ENCODE results near the gene ARSI. TPM values are rescaled to one million over a fixed set of nuclear protein-coding genes. Genes with fewer than 3 reads are reported as not detected.

The ARSI gene
- total RNA-seq, 2 experiments from 2014 or later, result not detected

DNA sequence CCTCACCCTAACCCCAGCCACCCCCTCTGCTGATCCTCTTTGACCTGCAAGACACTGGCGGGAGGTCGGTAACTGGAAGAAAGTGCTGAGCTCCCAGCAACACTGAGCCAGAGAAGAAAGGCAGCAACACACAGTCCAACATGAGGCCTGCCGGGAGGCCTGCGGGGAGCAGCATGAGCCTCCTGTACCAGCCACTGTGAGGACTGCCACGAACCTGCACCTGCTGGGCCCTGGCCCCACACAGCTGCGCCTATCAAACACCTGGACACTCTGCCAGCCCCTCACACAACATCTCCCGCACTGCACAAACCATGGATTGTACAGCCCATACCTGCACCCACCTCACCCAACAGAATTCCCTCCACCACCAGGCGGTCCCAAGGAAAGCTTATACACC, 31.4 kb downstream of the ARSI start:
- Histone ChIP-seq H3K4me3 (ENCODE audit: low read depth, low read length, poor library complexity, severe bottlenecking) (no peak overlapping the region), H4K20me1 (ENCODE audit: insufficient read depth, low read length) (no peaks in the 10 kb centered on the region), H3K36me3 (ENCODE audit: insufficient read depth, low read length) (no peaks in the 10 kb centered on the region), H3K27ac (ENCODE audit: low read depth, low read length, poor library complexity, severe bottlenecking) (no peak overlapping the region), H3K79me2 (ENCODE audit: insufficient read depth, low read depth, low read length) (no peaks in the 10 kb centered on the region), H3K9me2 (ENCODE audit: insufficient read depth, low read length) (no peaks in the 10 kb centered on the region), H3K4me2 (ENCODE audit: low read length) (no peak overlapping the region), H2AFZ (ENCODE audit: low read length) (no peak overlapping the region), H3K9me3 (ENCODE audit: low read length) (no peaks in the 10 kb centered on the region), H3K4me1 (ENCODE audit: insufficient read depth, low read length, poor library complexity, severe bottlenecking) (no peaks in the 10 kb centered on the region)
- POLR2A ChIA-PET, result interaction anchor here (0.6 kb wide), 1 partner anchor 10 kb away, joined by 3 read pairs; no protein-coding TSS in a partner anchor
- CTCF ChIA-PET (ENCODE audit: unreplicated experiment), result no interaction called here
- intact Hi-C loops (cut with micrococcal nuclease; ENCODE audit: unreplicated experiment), result no loop called here
- DNase-seq (ENCODE audit: low spot score), result no peak
- BruUV-seq (replicated peaks), result no TSS peak
- no peak for TF ChIP-seq EZH2phosphoT487 (IDR thresholded peaks at IDR 0.05; ENCODE audit: borderline replicate concordance, low read depth, low read length)
- TF ChIP-seq, protein P1, sequence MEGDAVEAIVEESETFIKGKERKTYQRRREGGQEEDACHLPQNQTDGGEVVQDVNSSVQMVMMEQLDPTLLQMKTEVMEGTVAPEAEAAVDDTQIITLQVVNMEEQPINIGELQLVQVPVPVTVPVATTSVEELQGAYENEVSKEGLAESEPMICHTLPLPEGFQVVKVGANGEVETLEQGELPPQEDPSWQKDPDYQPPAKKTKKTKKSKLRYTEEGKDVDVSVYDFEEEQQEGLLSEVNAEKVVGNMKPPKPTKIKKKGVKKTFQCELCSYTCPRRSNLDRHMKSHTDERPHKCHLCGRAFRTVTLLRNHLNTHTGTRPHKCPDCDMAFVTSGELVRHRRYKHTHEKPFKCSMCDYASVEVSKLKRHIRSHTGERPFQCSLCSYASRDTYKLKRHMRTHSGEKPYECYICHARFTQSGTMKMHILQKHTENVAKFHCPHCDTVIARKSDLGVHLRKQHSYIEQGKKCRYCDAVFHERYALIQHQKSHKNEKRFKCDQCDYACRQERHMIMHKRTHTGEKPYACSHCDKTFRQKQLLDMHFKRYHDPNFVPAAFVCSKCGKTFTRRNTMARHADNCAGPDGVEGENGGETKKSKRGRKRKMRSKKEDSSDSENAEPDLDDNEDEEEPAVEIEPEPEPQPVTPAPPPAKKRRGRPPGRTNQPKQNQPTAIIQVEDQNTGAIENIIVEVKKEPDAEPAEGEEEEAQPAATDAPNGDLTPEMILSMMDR (conservative IDR thresholded peaks at IDR 0.05; ENCODE audit: low read length), result no peak

DNA sequence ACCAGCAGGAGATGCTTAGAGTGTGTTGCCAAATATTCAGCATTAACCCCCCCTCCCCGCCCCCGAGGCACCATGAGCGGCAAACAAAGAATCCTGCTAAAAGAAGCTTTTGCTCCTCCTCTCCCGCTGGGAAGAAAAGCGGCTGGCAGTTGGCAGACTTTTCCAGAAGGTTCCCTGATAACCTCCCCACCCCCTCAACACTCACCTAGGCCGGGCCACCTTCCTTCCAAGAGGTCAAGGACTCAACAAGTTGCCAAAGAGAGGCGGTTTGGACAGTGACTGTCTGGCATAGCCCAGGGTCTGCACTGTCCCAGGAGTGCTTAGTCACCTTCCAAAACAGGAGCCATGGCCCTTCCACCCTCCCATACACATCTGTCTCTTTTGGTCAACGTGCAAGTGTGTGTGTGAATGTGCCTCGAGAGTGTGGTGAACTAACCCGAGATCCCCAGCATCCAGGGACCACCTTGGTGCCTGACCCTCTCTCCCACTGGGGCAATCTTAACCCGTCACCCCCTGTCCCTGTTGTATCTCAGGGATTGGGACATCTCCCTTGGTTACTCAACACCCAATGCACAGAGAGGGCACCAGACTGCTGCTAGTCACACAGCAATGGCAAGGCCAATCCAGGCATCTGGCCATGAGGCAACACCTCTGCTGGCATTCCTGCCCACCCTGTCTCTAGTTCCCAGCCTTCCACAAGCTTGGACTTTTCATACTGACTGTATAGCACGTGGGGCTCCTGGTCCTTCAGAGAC, 32.0 kb downstream of the ARSI start:
- POLR2A ChIA-PET, result interaction anchor here (1.0 kb wide), 1 partner anchor 38 kb away, joined by 6 read pairs; no protein-coding TSS in a partner anchor
- Histone ChIP-seq H3K4me2 (ENCODE audit: low read length) (no peak overlapping the region), H4K20me1 (ENCODE audit: insufficient read depth, low read length) (no peaks in the 10 kb centered on the region), H3K9me3 (ENCODE audit: low read length) (no peaks in the 10 kb centered on the region), H3K27ac (ENCODE audit: low read depth, low read length, poor library complexity, severe bottlenecking) (no peak overlapping the region), H3K79me2 (ENCODE audit: insufficient read depth, low read depth, low read length) (no peaks in the 10 kb centered on the region), H3K9me2 (ENCODE audit: insufficient read depth, low read length) (no peaks in the 10 kb centered on the region), H3K36me3 (ENCODE audit: insufficient read depth, low read length) (no peaks in the 10 kb centered on the region), H2AFZ (ENCODE audit: low read length) (no peak overlapping the region), H3K4me3 (ENCODE audit: low read depth, low read length, poor library complexity, severe bottlenecking) (no peak overlapping the region), H3K4me1 (ENCODE audit: insufficient read depth, low read length, poor library complexity, severe bottlenecking) (no peaks in the 10 kb centered on the region)
- intact Hi-C loops (cut with micrococcal nuclease; ENCODE audit: unreplicated experiment), result no loop called here
- no peak for DNase-seq (ENCODE audit: low spot score)
- no peak for TF ChIP-seq EZH2phosphoT487 (IDR thresholded peaks at IDR 0.05; ENCODE audit: borderline replicate concordance, low read depth, low read length)
- no TSS peak for BruUV-seq (replicated peaks)
- CTCF ChIA-PET (ENCODE audit: unreplicated experiment), result interaction anchor here (0.6 to 0.9 kb wide), 2 partner anchors 17 to 52 kb away, joined by 3 to 4 read pairs; no protein-coding TSS in a partner anchor

DNA sequence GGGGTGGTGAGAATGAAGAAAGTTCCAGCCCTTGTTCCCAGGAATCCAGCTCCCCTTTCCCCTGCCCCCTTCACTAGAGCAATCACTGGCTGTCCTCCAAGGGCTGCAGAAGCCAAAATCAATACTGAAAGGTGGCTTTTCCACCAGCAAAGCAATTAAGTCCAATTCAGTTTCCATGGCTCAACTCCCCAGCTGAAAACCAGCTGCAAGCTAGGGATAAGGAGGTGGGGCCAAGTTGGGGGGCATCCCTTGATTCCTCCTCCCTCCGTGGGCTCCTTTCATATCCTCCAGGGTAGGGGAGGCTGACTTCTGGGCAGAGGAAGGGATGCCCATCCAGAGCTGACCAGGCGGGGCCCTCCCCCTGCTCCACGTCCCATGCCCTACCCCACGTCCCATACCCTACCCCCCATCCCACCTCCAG, 35.8 kb downstream of the ARSI start:
- Histone ChIP-seq H3K27ac (ENCODE audit: low read depth, low read length, poor library complexity, severe bottlenecking) (no peak overlapping the region), H3K36me3 (ENCODE audit: insufficient read depth, low read length) (no peaks in the 10 kb centered on the region), H4K20me1 (ENCODE audit: insufficient read depth, low read length) (no peaks in the 10 kb centered on the region), H3K79me2 (ENCODE audit: insufficient read depth, low read depth, low read length) (no peaks in the 10 kb centered on the region), H3K4me1 (ENCODE audit: insufficient read depth, low read length, poor library complexity, severe bottlenecking) (no peaks in the 10 kb centered on the region), H2AFZ (ENCODE audit: low read length) (no peak overlapping the region), H3K4me3 (ENCODE audit: low read depth, low read length, poor library complexity, severe bottlenecking) (no peak overlapping the region), H3K9me2 (ENCODE audit: insufficient read depth, low read length) (no peaks in the 10 kb centered on the region), H3K9me3 (ENCODE audit: low read length) (no peaks in the 10 kb centered on the region), H3K4me2 (ENCODE audit: low read length) (no peak overlapping the region)
- TF ChIP-seq, protein P1 (conservative IDR thresholded peaks at IDR 0.05; ENCODE audit: low read length), result no peak
- TF ChIP-seq EZH2phosphoT487 (IDR thresholded peaks at IDR 0.05; ENCODE audit: borderline replicate concordance, low read depth, low read length), result no peak
- DNase-seq (ENCODE audit: low spot score), result no peak
- intact Hi-C loops (cut with micrococcal nuclease; ENCODE audit: unreplicated experiment), result no loop called here
- ChIA-PET POLR2A (no interaction called here), CTCF (ENCODE audit: unreplicated experiment) (no interaction called here)
- no TSS peak for BruUV-seq (replicated peaks)

Data from OCI-LY7 (cell line).